Endothelial cell of umbilical vein (primary cell): ENCODE results near the gene PPFIBP1.

Experiments used
- EZH2 ChIP-seq: IDR thresholded peaks from 2 replicates; pipeline ENCODE4 v1.6.1; 2012; ENCODE audit warnings: borderline replicate concordance, low read depth, mild to moderate bottlenecking, moderate library complexity, low read length, inconsistent platforms; ENCODE audit not compliant: severe bottlenecking
- POLR2A ChIP-seq: IDR thresholded peaks from 2 replicates; pipeline ENCODE4 v1.6.1; 2012; ENCODE audit warnings: low read depth, mild to moderate bottlenecking, control low read depth, low read length

DNA sequence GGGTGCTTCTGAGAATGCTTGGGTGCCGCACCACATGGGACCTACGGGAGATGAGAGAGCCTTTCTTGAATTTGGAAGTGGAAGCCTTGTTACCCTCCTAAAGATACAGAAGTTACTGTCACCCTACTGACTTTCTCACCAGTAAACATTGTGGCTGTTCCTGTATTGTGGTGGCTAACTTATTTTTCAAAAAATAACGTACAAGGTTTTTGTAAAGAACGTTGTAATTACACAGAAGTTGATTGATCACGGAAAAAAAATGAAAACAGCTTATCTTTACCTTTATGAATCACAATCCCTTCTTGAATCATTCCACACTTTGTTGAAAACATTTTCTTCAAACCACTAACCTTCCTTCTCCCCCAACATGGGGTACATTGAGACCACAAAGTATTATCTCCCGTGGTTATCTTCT is 22.0 kb upstream of the PPFIBP1 start:
- no peak for TF ChIP-seq EZH2
- TF ChIP-seq POLR2A = no peak
